WTC11 (cell line): ENCODE results near the gene ZDHHC4. TPM values are rescaled to one million over a fixed set of nuclear protein-coding genes. Genes with fewer than 3 reads are reported as not detected.

Source experiments
- ATAC-seq: fragments of 200-7000 bp; cut with Tn5 transposase; 2 replicates; pipeline ENCODE4 v1.10.0; 2021; ENCODE audit warnings: mild to moderate bottlenecking, moderate library complexity
- CTCF ChIA-PET: fragments of 300-600 bp; sonication (Branson Sonifier 250); formaldehyde crosslinking; loops from one replicate; lab custom pipeline; 2021; ENCODE audit warnings: antibody characterized with exemption; lab: Charles Lee
- POLR2A ChIA-PET: fragments of 350-600 bp; sonication (Branson Sonifier 250); formaldehyde crosslinking; loops from one replicate; lab custom pipeline; 2021; ENCODE audit warnings: antibody characterized with exemption; lab: Charles Lee
- DNase-seq: peaks from one replicate; pipeline ENCODE4 v3.0.0; 2021; ENCODE audit warnings: low spot score
- H3K27ac Mint-ChIP-seq: 2 replicates; pipeline ENCODE4 v1.8.0; 2021; ENCODE audit warnings: mixed read lengths
- H3K27me3 Mint-ChIP-seq: 2 replicates; pipeline ENCODE4 v1.8.0; 2021; ENCODE audit warnings: low read depth, mild to moderate bottlenecking, moderate library complexity, mixed read lengths
- H3K36me3 Mint-ChIP-seq: 2 replicates; pipeline ENCODE4 v1.8.0; 2021; ENCODE audit warnings: mixed read lengths
- H3K4me1 Mint-ChIP-seq: 2 replicates; pipeline ENCODE4 v1.8.0; 2022; ENCODE audit warnings: mixed read lengths
- H3K4me3 Mint-ChIP-seq: 2 replicates; pipeline ENCODE4 v1.8.0; 2021; ENCODE audit warnings: mild to moderate bottlenecking, moderate library complexity, mixed read lengths
- H3K9me3 Mint-ChIP-seq: 2 replicates; pipeline ENCODE4 v1.8.0; 2021; ENCODE audit warnings: mixed read lengths
- ARID4B ChIP-seq: sonication (generic); formaldehyde crosslinking; IDR thresholded peaks from 2 replicates; pipeline ENCODE4 v1.8.0; 2023; ENCODE audit warnings: missing genetic modification reagents, mild to moderate bottlenecking, borderline replicate concordance
- CBFB ChIP-seq: sonication (generic); formaldehyde crosslinking; IDR thresholded peaks from 2 replicates; pipeline ENCODE4 v1.8.1; 2022; ENCODE audit warnings: mild to moderate bottlenecking, low read depth, missing genetic modification reagents
- CREM ChIP-seq: sonication (generic); formaldehyde crosslinking; IDR thresholded peaks from 2 replicates; pipeline ENCODE4 v1.8.1; 2022; ENCODE audit warnings: mild to moderate bottlenecking, missing genetic modification reagents, moderate library complexity
- FOXK1 ChIP-seq: sonication (generic); formaldehyde crosslinking; IDR thresholded peaks from 2 replicates; pipeline ENCODE4 v1.8.0; 2022; ENCODE audit warnings: mild to moderate bottlenecking, moderate library complexity, missing genetic modification reagents
- FOXP1 ChIP-seq: sonication (generic); formaldehyde crosslinking; IDR thresholded peaks from 2 replicates; pipeline ENCODE4 v1.8.0; 2022; ENCODE audit warnings: missing genetic modification reagents, mild to moderate bottlenecking, moderate library complexity, borderline replicate concordance
- GTF2I ChIP-seq: fragments of 250-450 bp; sonication (Bioruptor Pico); conservative IDR thresholded peaks from 2 replicates; pipeline ENCODE4 v1.4.0; 2021; ENCODE audit warnings: mild to moderate bottlenecking
- IRF2 ChIP-seq: sonication (generic); formaldehyde crosslinking; IDR thresholded peaks from 2 replicates; pipeline ENCODE4 v1.8.0; 2022; ENCODE audit warnings: low read depth, missing genetic modification reagents, borderline replicate concordance
- KAT7 ChIP-seq: sonication (generic); formaldehyde crosslinking; IDR thresholded peaks from 2 replicates; pipeline ENCODE4 v1.8.1; 2023; ENCODE audit warnings: missing genetic modification reagents, mild to moderate bottlenecking, borderline replicate concordance
- MXD4 ChIP-seq: fragments of 250-450 bp; sonication (Bioruptor Pico); IDR thresholded peaks from 2 replicates; pipeline ENCODE4 v1.8.0; 2021; ENCODE audit warnings: mild to moderate bottlenecking, moderate library complexity, borderline replicate concordance
- NR2C2 ChIP-seq: sonication (generic); formaldehyde crosslinking; IDR thresholded peaks from 2 replicates; pipeline ENCODE4 v1.8.0; 2022; ENCODE audit warnings: mild to moderate bottlenecking, missing genetic modification reagents
- RORB ChIP-seq: fragments of 250-450 bp; sonication (Bioruptor Pico); IDR thresholded peaks from 2 replicates; pipeline ENCODE4 v1.9.0; 2021; ENCODE audit warnings: mild to moderate bottlenecking
- SMAD3 ChIP-seq: sonication (generic); formaldehyde crosslinking; IDR thresholded peaks from 2 replicates; pipeline ENCODE4 v1.8.0; 2022; ENCODE audit warnings: missing genetic modification reagents, mild to moderate bottlenecking, borderline replicate concordance
- TCF7 ChIP-seq: sonication (generic); formaldehyde crosslinking; IDR thresholded peaks from 2 replicates; pipeline ENCODE4 v1.8.0; 2022; ENCODE audit warnings: mild to moderate bottlenecking, low read depth, missing genetic modification reagents, moderate library complexity
- TEAD1 ChIP-seq: sonication (generic); formaldehyde crosslinking; IDR thresholded peaks from 2 replicates; pipeline ENCODE4 v1.8.0; 2022; ENCODE audit warnings: mild to moderate bottlenecking, missing genetic modification reagents
- USF1 ChIP-seq: sonication (generic); formaldehyde crosslinking; IDR thresholded peaks from 2 replicates; pipeline ENCODE4 v1.8.0; 2022; ENCODE audit warnings: mild to moderate bottlenecking, missing genetic modification reagents
- ZNF232 ChIP-seq: sonication (generic); formaldehyde crosslinking; IDR thresholded peaks from 2 replicates; pipeline ENCODE4 v1.8.0; 2022; ENCODE audit warnings: mild to moderate bottlenecking, missing genetic modification reagents
- ZNF423 ChIP-seq: fragments of 250-450 bp; sonication (Bioruptor Pico); IDR thresholded peaks from 2 replicates; pipeline ENCODE4 v2.1.2; 2022; ENCODE audit warnings: mild to moderate bottlenecking, moderate library complexity
- ZNF671 ChIP-seq: fragments of 250-450 bp; sonication (Bioruptor Pico); IDR thresholded peaks from 2 replicates; pipeline ENCODE4 v1.8.0; 2021; ENCODE audit warnings: mild to moderate bottlenecking
- total RNA-seq: library from RNA; stranded (reverse); gene quantifications from 3 replicates; pipeline ENCODE4 v1.2.3, GENCODE V29; 2021
- TF ChIP-seq, protein P1 (sequence below): sonication (generic); formaldehyde crosslinking; IDR thresholded peaks from 2 replicates; pipeline ENCODE4 v1.8.0; 2023; ENCODE audit warnings: mild to moderate bottlenecking, missing genetic modification reagents

ZDHHC4 gene
- total RNA-seq, 1 experiment from 2014 or later, result 37.7 TPM

- CTCF ChIA-PET, result no interaction called here
- 0 out of 2 replicates have a peak, but pooled peaks cover 2% of the 10 kb centered on the region for H3K4me1 Mint-ChIP-seq
- POLR2A ChIA-PET, result no interaction called here
- H3K36me3 Mint-ChIP-seq, result peaks cover 14% of the 10 kb centered on the region
- H3K27ac Mint-ChIP-seq, result no peak overlapping the region
- no peaks in the 10 kb centered on the region for H3K9me3 Mint-ChIP-seq
- no peak for ATAC-seq
- no peak overlapping the region for H3K4me3 Mint-ChIP-seq
- TF ChIP-seq CBFB (no peak), NR2C2 (CRISPR knock-in tag) (no peak), KAT7 (CRISPR knock-in tag) (no peak), ARID4B (CRISPR knock-in tag) (no peak), SMAD3 (no peak), ZNF232 (CRISPR knock-in tag) (no peak)
- TF ChIP-seq, protein P1, sequence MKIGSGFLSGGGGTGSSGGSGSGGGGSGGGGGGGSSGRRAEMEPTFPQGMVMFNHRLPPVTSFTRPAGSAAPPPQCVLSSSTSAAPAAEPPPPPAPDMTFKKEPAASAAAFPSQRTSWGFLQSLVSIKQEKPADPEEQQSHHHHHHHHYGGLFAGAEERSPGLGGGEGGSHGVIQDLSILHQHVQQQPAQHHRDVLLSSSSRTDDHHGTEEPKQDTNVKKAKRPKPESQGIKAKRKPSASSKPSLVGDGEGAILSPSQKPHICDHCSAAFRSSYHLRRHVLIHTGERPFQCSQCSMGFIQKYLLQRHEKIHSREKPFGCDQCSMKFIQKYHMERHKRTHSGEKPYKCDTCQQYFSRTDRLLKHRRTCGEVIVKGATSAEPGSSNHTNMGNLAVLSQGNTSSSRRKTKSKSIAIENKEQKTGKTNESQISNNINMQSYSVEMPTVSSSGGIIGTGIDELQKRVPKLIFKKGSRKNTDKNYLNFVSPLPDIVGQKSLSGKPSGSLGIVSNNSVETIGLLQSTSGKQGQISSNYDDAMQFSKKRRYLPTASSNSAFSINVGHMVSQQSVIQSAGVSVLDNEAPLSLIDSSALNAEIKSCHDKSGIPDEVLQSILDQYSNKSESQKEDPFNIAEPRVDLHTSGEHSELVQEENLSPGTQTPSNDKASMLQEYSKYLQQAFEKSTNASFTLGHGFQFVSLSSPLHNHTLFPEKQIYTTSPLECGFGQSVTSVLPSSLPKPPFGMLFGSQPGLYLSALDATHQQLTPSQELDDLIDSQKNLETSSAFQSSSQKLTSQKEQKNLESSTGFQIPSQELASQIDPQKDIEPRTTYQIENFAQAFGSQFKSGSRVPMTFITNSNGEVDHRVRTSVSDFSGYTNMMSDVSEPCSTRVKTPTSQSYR (CRISPR knock-in tag), result no peak
- TF ChIP-seq, all 79 proteins: peak for 0
- DNase-seq, result no peak
- no peaks in the 10 kb centered on the region for H3K27me3 Mint-ChIP-seq
Measured at GRCh38 chr7:6619961-6620360, 42.7 kb downstream of the ZDHHC4 start.

DNA sequence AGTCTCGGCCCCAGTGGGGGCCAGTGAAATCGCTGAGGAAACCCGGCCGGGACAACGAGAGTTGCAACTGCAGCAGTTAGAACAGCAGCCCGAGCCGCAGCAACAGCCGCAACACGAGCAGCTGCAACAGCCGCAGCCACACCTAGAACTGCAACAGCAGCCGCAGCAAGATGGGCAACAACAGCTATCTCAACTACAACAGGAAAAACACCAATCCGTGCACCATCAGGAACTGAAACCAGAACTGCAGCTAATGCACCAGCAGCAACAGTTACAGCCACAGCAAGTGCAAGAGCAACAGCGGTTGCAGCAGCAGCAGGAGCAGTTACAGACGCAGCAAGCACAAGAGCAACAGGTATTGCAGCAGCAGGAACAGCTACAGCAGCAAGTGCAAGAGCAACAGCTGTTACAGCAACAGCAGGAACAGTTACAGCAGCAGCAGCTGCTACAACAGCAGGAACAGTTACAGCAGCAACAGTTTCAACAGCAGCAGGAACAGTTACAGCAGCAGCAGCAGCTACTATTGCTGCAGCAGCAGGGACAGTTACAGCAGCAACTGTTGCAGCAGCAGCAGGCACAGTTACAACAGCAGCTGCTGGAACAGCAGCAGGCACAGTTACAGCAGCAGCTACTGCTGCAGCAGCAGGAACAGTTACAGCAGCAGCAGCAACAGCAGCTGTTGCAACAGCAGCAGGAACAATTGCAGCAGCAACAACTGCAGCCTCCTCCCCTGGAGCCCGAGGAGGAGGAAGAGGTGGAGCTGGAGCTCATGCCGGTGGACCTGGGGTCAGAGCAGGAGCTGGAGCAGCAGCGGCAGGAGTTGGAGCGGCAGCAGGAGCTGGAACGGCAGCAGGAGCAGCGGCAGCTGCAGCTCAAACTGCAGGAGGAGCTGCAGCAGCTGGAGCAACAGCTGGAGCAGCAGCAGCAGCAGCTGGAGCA, 44.2 kb downstream of the ZDHHC4 start:
- Mint-ChIP-seq H3K9me3 (no peaks in the 10 kb centered on the region), H3K27me3 (no peaks in the 10 kb centered on the region), H3K4me3 (no peak overlapping the region), H3K4me1 (no peaks in the 10 kb centered on the region), H3K36me3 (peaks cover 14% of the 10 kb centered on the region), H3K27ac (no peak overlapping the region)
- DNase-seq (no peak), ATAC-seq (no peak)
- POLR2A ChIA-PET, result interaction anchor here (0.9 kb wide), 1 partner anchor 1250 kb away, joined by 3 read pairs; no protein-coding TSS in a partner anchor
- no peak for TF ChIP-seq KAT7 (CRISPR knock-in tag)
- no peak for TF ChIP-seq ZNF671
- TF ChIP-seq RORB, result no peak
- no peak for TF ChIP-seq MXD4 (CRISPR knock-in tag)
- TF ChIP-seq FOXP1 (CRISPR knock-in tag), result no peak
- TF ChIP-seq ZNF423 (CRISPR knock-in tag), result no peak
- no peak for TF ChIP-seq USF1
- CTCF ChIA-PET, result no interaction called here

DNA sequence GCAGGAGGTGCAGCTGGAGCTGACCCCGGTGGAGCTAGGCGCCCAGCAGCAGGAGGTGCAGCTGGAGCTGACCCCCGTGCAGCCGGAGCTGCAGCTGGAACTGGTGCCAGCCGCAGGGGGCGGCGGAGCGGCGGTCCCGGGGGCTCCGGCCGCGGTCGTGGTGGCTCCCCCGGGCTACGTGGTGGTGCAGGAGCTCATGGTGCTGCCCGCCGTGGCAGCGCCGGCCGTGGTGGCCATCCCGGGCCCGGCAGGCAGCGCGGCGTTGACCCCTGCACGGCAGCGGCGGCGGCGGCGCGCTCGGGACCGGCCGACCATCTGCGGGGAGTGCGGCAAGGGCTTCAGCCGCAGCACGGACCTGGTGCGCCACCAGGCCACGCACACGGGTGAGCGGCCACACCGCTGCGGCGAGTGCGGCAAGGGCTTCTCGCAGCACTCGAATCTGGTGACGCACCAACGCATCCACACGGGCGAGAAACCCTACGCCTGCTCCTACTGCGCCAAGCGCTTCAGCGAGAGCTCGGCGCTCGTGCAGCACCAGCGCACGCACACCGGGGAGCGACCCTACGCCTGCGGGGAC, 45.0 kb downstream of the ZDHHC4 start:
- Mint-ChIP-seq H3K27me3 (no peaks in the 10 kb centered on the region), H3K9me3 (no peaks in the 10 kb centered on the region), H3K4me3 (no peak overlapping the region), H3K36me3 (peaks cover 14% of the 10 kb centered on the region), H3K27ac (no peak overlapping the region), H3K4me1 (no peaks in the 10 kb centered on the region)
- no peak for ATAC-seq
- DNase-seq, result no peak
- ChIA-PET CTCF (no interaction called here), POLR2A (no interaction called here)
- TF ChIP-seq GTF2I (no peak), TEAD1 (CRISPR knock-in tag) (no peak), IRF2 (CRISPR knock-in tag) (no peak), ARID4B (CRISPR knock-in tag) (no peak), NR2C2 (CRISPR knock-in tag) (no peak), TCF7 (CRISPR knock-in tag) (no peak), CREM (CRISPR knock-in tag) (no peak), FOXK1 (CRISPR knock-in tag) (no peak)
